ENCODE results near the gene LPAR2. TPM values are rescaled to one million over a fixed set of nuclear protein-coding genes. Genes with fewer than 3 reads are reported as not detected.

The LPAR2 gene
- polyA plus RNA-seq, 1 donor (not counting 4 experiments of a cell fraction or from before 2014, with no cell fraction given): 7.3 TPM

- no peaks in the 10 kb centered on the region for H3K27me3 ChIP-seq (ENCODE audit: control insufficient read depth, extremely low read depth, insufficient read depth, low read length)
- DNase-seq (ENCODE audit: low read depth, low spot score): no peak
- peak overlapping the region; percentile 77 for H3K4me2 ChIP-seq (ENCODE audit: control insufficient read depth, extremely low read depth, insufficient read depth, low read depth, low read length)
- H3K9ac ChIP-seq (ENCODE audit: control insufficient read depth, extremely low read depth, insufficient read depth, low read length): peak overlapping the region; percentile 86
- H3K36me3 ChIP-seq (ENCODE audit: control insufficient read depth in 2 of 2, extremely low read depth in 1 of 2, insufficient read depth in 2 of 2, low read length in 2 of 2): peaks cover 19 to 30% of the 10 kb centered on the region in 2 experiments
- peak overlapping the region; percentile 57 to 80 (median 79) for H3K4me3 ChIP-seq (ENCODE audit: control insufficient read depth in 2 of 3, extremely low read depth in 1 of 3, insufficient read depth in 2 of 3, low read depth in 1 of 3, low read length in 3 of 3)
- H3K9me1 ChIP-seq (ENCODE audit: control insufficient read depth, extremely low read depth, insufficient read depth, low read length): no peaks in the 10 kb centered on the region
- no peak for FAIRE-seq
- H3K79me2 ChIP-seq (ENCODE audit: control insufficient read depth, insufficient read depth, low read length): peaks cover 35% of the 10 kb centered on the region
- H3K4me1 ChIP-seq (ENCODE audit: control insufficient read depth, extremely low read depth, insufficient read depth, low read length): peaks cover 16% of the 10 kb centered on the region
- dilution Hi-C loops (cut with MboI; ENCODE audit: extremely low pct_ligation_motif_present, low sequenced_read_pairs): no loop called here
- no peak overlapping the region for H2AFZ ChIP-seq (ENCODE audit: control insufficient read depth, low read length)
- no peaks in the 10 kb centered on the region for H3K9me3 ChIP-seq (ENCODE audit: control insufficient read depth, low read depth, low read length)
- peaks cover 6% of the 10 kb centered on the region for H4K20me1 ChIP-seq (ENCODE audit: control insufficient read depth, extremely low read depth, insufficient read depth, low read length)
- peak overlapping the region; percentile 85 for H3K27ac ChIP-seq (ENCODE audit: control insufficient read depth, insufficient read depth, low read length)
- TF ChIP-seq EZH2 (IDR thresholded peaks at IDR 0.05; ENCODE audit: low read length): no peak
- no peak for TF ChIP-seq CTCF (optimal IDR thresholded peaks at IDR 0.05 in 1 of 3, IDR thresholded peaks at IDR 0.05 in 1 of 3, conservative IDR thresholded peaks at IDR 0.05 in 1 of 3; ENCODE audit: extremely low read depth in 1 of 3, insufficient read depth in 2 of 3, low read length in 3 of 3)
Measured at GRCh38 chr19:19662344-19662743, 34.3 kb upstream of the LPAR2 start.

GRCh38 chr19:19661675-19662251, 33.7 kb upstream of the LPAR2 start:
- TF ChIP-seq CTCF (optimal IDR thresholded peaks at IDR 0.05 in 1 of 3, IDR thresholded peaks at IDR 0.05 in 1 of 3, conservative IDR thresholded peaks at IDR 0.05 in 1 of 3; ENCODE audit: extremely low read depth in 1 of 3, insufficient read depth in 2 of 3, low read length in 3 of 3) (no peak), EZH2 (IDR thresholded peaks at IDR 0.05; ENCODE audit: low read length) (no peak)
- Histone ChIP-seq H3K4me3 (ENCODE audit: control insufficient read depth in 2 of 3, extremely low read depth in 1 of 3, insufficient read depth in 2 of 3, low read depth in 1 of 3, low read length in 3 of 3) (no peak overlapping the region), H3K27me3 (ENCODE audit: control insufficient read depth, extremely low read depth, insufficient read depth, low read length) (no peaks in the 10 kb centered on the region), H3K4me1 (ENCODE audit: control insufficient read depth, extremely low read depth, insufficient read depth, low read length) (peaks cover 16% of the 10 kb centered on the region), H3K4me2 (ENCODE audit: control insufficient read depth, extremely low read depth, insufficient read depth, low read depth, low read length) (peak overlapping the region; percentile 77), H3K9me3 (ENCODE audit: control insufficient read depth, low read depth, low read length) (no peaks in the 10 kb centered on the region), H3K9me1 (ENCODE audit: control insufficient read depth, extremely low read depth, insufficient read depth, low read length) (no peaks in the 10 kb centered on the region), H4K20me1 (ENCODE audit: control insufficient read depth, extremely low read depth, insufficient read depth, low read length) (peaks cover 6% of the 10 kb centered on the region), H3K79me2 (ENCODE audit: control insufficient read depth, insufficient read depth, low read length) (peaks cover 35% of the 10 kb centered on the region), H2AFZ (ENCODE audit: control insufficient read depth, low read length) (no peak overlapping the region), H3K9ac (ENCODE audit: control insufficient read depth, extremely low read depth, insufficient read depth, low read length) (no peak overlapping the region), H3K36me3 (ENCODE audit: control insufficient read depth in 2 of 2, extremely low read depth in 1 of 2, insufficient read depth in 2 of 2, low read length in 2 of 2) (peaks cover 23 to 30% of the 10 kb centered on the region in 2 experiments), H3K27ac (ENCODE audit: control insufficient read depth, insufficient read depth, low read length) (no peak overlapping the region)
- dilution Hi-C loops (cut with MboI; ENCODE audit: extremely low pct_ligation_motif_present, low sequenced_read_pairs): no loop called here
- FAIRE-seq (no peak), DNase-seq (ENCODE audit: low read depth, low spot score) (no peak)

All from keratinocyte (primary cell).